K562 (cell line): ENCODE data around the gene GNAQ. TPM values are rescaled to one million over a fixed set of nuclear protein-coding genes. Genes with fewer than 3 reads are reported as not detected.

Source experiments
- ATAC-seq: fragments of 200-7000 bp; cut with Tn5 transposase; 3 replicates; pipeline ENCODE4 v1.9.1; 2020; ENCODE audit warnings: moderate library complexity
- BruUV-seq: library from RNA; stranded (reverse); fragments of 400-500 nt; replicated peaks from 2 replicates; lab custom pipeline; 2021; lab: Mats Ljungman, UMichigan
- CTCF ChIA-PET: fragments of 300-600 bp; formaldehyde crosslinking; extraction: SDS; loops from one replicate; lab custom pipeline; 2021; ENCODE audit warnings: low intra/inter-chr PET ratio; lab: Yijun Ruan, JAX
- POLR2A ChIA-PET: fragments of 300-600, 350-650 bp; sonication (Branson Sonifier 250); formaldehyde crosslinking; extraction: SDS; loops from one replicate; lab custom pipeline; 2021; ENCODE audit warnings: antibody characterized with exemption, inconsistent platforms; lab: Yijun Ruan, JAX
- DNase-seq, 4 experiments: peaks; one replicate each; pipeline versions ENCODE4 v3.0.0 to v3.0.0-alpha.2; 2011 to 2018; ENCODE audit warnings: low spot score in 3 of 4, mixed read lengths in 3 of 4; ENCODE audit errors: extremely low read depth in 1 of 4
- FAIRE-seq: peaks from 2 replicates; lab custom pipeline; 2011; peaks lifted over from hg19 to GRCh38; lab: Jason Lieb, UNC
- H2AFZ ChIP-seq: 2 replicates; pipeline ENCODE4 v1.6.0; 2011; ENCODE audit warnings: low read depth, low read length, control low read depth, inconsistent platforms
- H3K27ac ChIP-seq: fragments of 200-600 bp; 3 replicates; pipeline ENCODE4 v1.8.0; 2011; ENCODE audit warnings: low read depth, mild to moderate bottlenecking, control low read depth, inconsistent platforms, low read length, moderate library complexity, mixed read lengths; ENCODE audit errors: extremely low read depth
- H3K27me3 ChIP-seq, 2 experiments: fragments of 300-600 bp in 1 of 2; 2 replicates in 1 of 2; 3 replicates in 1 of 2; pipeline versions ENCODE4 v1.6.0 to v1.8.0; 2011; ENCODE audit warnings: inconsistent platforms in 2 of 2, low read length in 2 of 2, mild to moderate bottlenecking in 1 of 2, mixed read lengths in 1 of 2, moderate library complexity in 1 of 2; ENCODE audit not compliant: control insufficient read depth in 2 of 2, insufficient read depth in 2 of 2
- H3K36me3 ChIP-seq: fragments of 300-600 bp; 3 replicates; pipeline ENCODE4 v1.8.0; 2011; ENCODE audit warnings: mild to moderate bottlenecking, low read length, inconsistent platforms; ENCODE audit not compliant: control insufficient read depth, insufficient read depth
- H3K4me1 ChIP-seq, 2 experiments: fragments of 200-600 bp in 1 of 2; replicated peaks in 1 of 2; 2 replicates in 1 of 2; 3 replicates in 1 of 2; pipeline versions ENCODE4 v1.5.1 to v1.8.0; 2011; ENCODE audit warnings: inconsistent platforms in 2 of 2, low read length in 2 of 2, mild to moderate bottlenecking in 1 of 2, mixed read lengths in 1 of 2, moderate library complexity in 1 of 2; ENCODE audit not compliant: control insufficient read depth in 2 of 2, insufficient read depth in 2 of 2
- H3K4me2 ChIP-seq: 2 replicates; pipeline ENCODE4 v1.6.1; 2011; ENCODE audit warnings: low read length, control low read depth, inconsistent platforms, mixed read lengths; ENCODE audit not compliant: insufficient read depth
- H3K4me3 ChIP-seq: fragments of 200-600 bp; sonication (generic), shearing (Covaris generic); 2 replicates; pipeline ENCODE4 v1.5.1; 2016; ENCODE audit warnings: control low read depth, inconsistent platforms
- H3K79me2 ChIP-seq: fragments of 200-600 bp; 3 replicates; pipeline ENCODE4 v1.8.0; 2011; ENCODE audit warnings: low read length, inconsistent platforms; ENCODE audit not compliant: control insufficient read depth, insufficient read depth
- H3K9ac ChIP-seq, 2 experiments: 2 replicates each; pipeline versions ENCODE4 v1.6.0 to v1.6.1; 2011; ENCODE audit warnings: low read depth in 2 of 2, low read length in 2 of 2, control low read depth in 1 of 2, inconsistent platforms in 1 of 2, mild to moderate bottlenecking in 1 of 2, mixed read lengths in 1 of 2; ENCODE audit not compliant: insufficient read depth in 1 of 2
- H3K9me1 ChIP-seq: one replicate; pipeline ENCODE4 v1.6.0; 2011; ENCODE audit warnings: inconsistent platforms, mild to moderate bottlenecking, low read length, moderate library complexity; ENCODE audit not compliant: control insufficient read depth, insufficient read depth
- H3K9me3 ChIP-seq: replicated peaks from 2 replicates; pipeline ENCODE4 v1.5.1; 2011; ENCODE audit warnings: low read depth, low read length, inconsistent platforms; ENCODE audit not compliant: control insufficient read depth, insufficient read depth
- H4K20me1 ChIP-seq: replicated peaks from 2 replicates; pipeline ENCODE4 v1.6.1; 2011; ENCODE audit warnings: low read length, inconsistent platforms, mixed read lengths; ENCODE audit not compliant: control insufficient read depth, insufficient read depth
- ELF1 ChIP-seq: fragments of 200-800 bp; sonication (Bioruptor generic); IDR thresholded peaks from 2 replicates; pipeline ENCODE4 v1.6.1; 2016; ENCODE audit warnings: missing genetic modification characterization, missing compliant biosample characterization
- ELF2 ChIP-seq: fragments of 250-450 bp; sonication (Bioruptor Pico); IDR thresholded peaks from 2 replicates; pipeline ENCODE4 v1.5.0; 2021; ENCODE audit warnings: mild to moderate bottlenecking
- L3MBTL2 ChIP-seq: fragments of 450-650 bp; IDR thresholded peaks from 2 replicates; pipeline ENCODE4 v1.6.1; 2016; ENCODE audit warnings: mild to moderate bottlenecking, moderate library complexity
- NCOR1 ChIP-seq: fragments of 450-650 bp; IDR thresholded peaks from 2 replicates; pipeline ENCODE4 v1.6.1; 2016; ENCODE audit warnings: mild to moderate bottlenecking, moderate library complexity
- POLR2A ChIP-seq: fragments of 450-650 bp; conservative IDR thresholded peaks from 2 replicates; pipeline ENCODE4 v1.6.1; 2016
- ZFP30 ChIP-seq: fragments of 250-450 bp; sonication (Bioruptor Pico); IDR thresholded peaks from 2 replicates; pipeline ENCODE4 v1.8.0; 2022; ENCODE audit warnings: moderate library complexity, mild to moderate bottlenecking, inconsistent platforms, borderline replicate concordance
- ZNF146 ChIP-seq: IDR thresholded peaks from one replicate; pipeline ENCODE4 v1.6.1; 2018; ENCODE audit warnings: missing compliant biosample characterization; ENCODE audit not compliant: unreplicated experiment
- ZNF174 ChIP-seq: fragments of 250-450 bp; sonication (Bioruptor Pico); IDR thresholded peaks from 2 replicates; pipeline ENCODE4 v1.4.0; 2020; ENCODE audit warnings: mild to moderate bottlenecking
- WGBS: fragments of 100-300 bp; shearing (Covaris generic); methylation state at CpG from one replicate; pipeline ENCODE4 v1.1.6; 2016; ENCODE audit warnings: low coverage, mixed read lengths; ENCODE audit not compliant: insufficient coverage; ENCODE audit errors: missing lambda C conversion rate; 5-methylcytosine and 5-hydroxymethylcytosine counted together
- in situ Hi-C: fragments of 300-500 bp; cut with MboI; formaldehyde crosslinking; loops from 4 replicates; pipeline ENCODE4 v1.15.0; 2018; ENCODE audit warnings: inconsistent platforms, mixed read lengths
- intact Hi-C: fragments of 100-400 bp; cut with micrococcal nuclease; formaldehyde crosslinking; loops from 2 replicates; pipeline ENCODE4 v1.14.2; 2022
- polyA plus RNA-seq, 8 experiments: library from polyadenylated mRNA; depleted of rRNA in 4 of 8; stranded (reverse) in 5 of 8; unstranded in 3 of 8; fragments of >200 nt; fragmentation: Nextera tagmentation in 2 of 8; fragmentation: Illumina TruSeq in 1 of 8; extraction: Ambion mirVana in 2 of 8; extraction: Trizol in 1 of 8; gene quantifications; 2 replicates each; pipeline versions ENCODE4 v1.2.1 to v1.2.3, GENCODE V29; 2011 to 2014; ENCODE audit warnings: inconsistent platforms in 1 of 8, missing spikeins in 1 of 8
- total RNA-seq, 7 experiments: library from RNA; depleted of rRNA in 6 of 7; stranded (reverse); fragments of >200 nt in 6 of 7; fragmentation: Illumina TruSeq in 2 of 7; extraction: Trizol in 2 of 7; gene quantifications; 2 replicates each; pipeline versions ENCODE4 v1.2.1 to v1.2.3, GENCODE V29; 2011 to 2021; ENCODE audit warnings: low replicate concordance in 1 of 7
- TF ChIP-seq, protein P1 (sequence below): sonication (generic); formaldehyde crosslinking; IDR thresholded peaks from 2 replicates; pipeline ENCODE4 v1.8.0; 2022; ENCODE audit warnings: mild to moderate bottlenecking, missing genetic modification reagents
- TF ChIP-seq, protein P2 (sequence below): fragments of 450-650 bp; formaldehyde crosslinking; IDR thresholded peaks from 2 replicates; pipeline ENCODE4 v1.4.0; 2020; ENCODE audit warnings: mild to moderate bottlenecking, moderate library complexity

GNAQ gene
- total and polyA plus RNA-seq, 9 of the 15 experiments (the other 6 are each of a cell fraction or from before 2014, with no cell fraction given): 4.8 to 27.9 (median 17.5) TPM

DNA sequence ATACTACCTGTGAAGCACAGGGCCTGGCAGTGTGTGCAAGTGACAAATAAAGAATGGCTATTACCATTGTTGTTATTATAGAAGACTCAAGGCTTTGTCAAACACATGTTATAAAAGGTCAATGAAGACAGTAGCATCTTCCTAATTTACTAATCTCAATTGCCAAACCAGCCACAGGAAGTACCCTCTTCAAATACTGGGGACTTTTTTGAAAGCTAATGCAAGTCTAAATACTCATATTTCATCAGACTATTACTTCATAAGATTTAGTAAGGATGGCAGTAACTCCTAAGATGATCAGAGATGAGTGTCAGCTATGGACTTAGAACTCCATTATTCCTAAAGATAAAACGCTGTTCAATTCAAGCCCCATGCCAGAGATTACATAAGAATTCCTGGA, 43.0 kb downstream of the GNAQ start:
- DNase-seq (no peak), ATAC-seq (no peak), FAIRE-seq (no peak)
- Histone ChIP-seq H3K9ac (no peak overlapping the region), H3K4me3 (no peak overlapping the region), H3K27me3 (no peaks in the 10 kb centered on the region), H3K4me2 (no peak overlapping the region), H3K27ac (peak overlapping the region; percentile 82; the same call in 1 of the 3 replicates), H3K9me3 (no peaks in the 10 kb centered on the region), H2AFZ (no peak overlapping the region), H3K36me3 (peaks cover 8% of the 10 kb centered on the region; the same call in 2 of the 3 replicates), H3K4me1 (peaks cover 8 to 26% of the 10 kb centered on the region in 2 experiments; a peak in 4 of 5 replicates), H4K20me1 (0 out of 2 replicates have a peak, but pooled peaks cover 4% of the 10 kb centered on the region), H3K9me1 (no peaks in the 10 kb centered on the region), H3K79me2 (peaks cover 79% of the 10 kb centered on the region)
- in situ Hi-C loops: loop anchor here (10.0 kb wide), 1 partner anchor 46 kb away; the partner anchor contains the start of gene GNAQ
- WGBS: 33% methylated on average over 1 of the region's 1 CpG
- TF ChIP-seq, protein P1, sequence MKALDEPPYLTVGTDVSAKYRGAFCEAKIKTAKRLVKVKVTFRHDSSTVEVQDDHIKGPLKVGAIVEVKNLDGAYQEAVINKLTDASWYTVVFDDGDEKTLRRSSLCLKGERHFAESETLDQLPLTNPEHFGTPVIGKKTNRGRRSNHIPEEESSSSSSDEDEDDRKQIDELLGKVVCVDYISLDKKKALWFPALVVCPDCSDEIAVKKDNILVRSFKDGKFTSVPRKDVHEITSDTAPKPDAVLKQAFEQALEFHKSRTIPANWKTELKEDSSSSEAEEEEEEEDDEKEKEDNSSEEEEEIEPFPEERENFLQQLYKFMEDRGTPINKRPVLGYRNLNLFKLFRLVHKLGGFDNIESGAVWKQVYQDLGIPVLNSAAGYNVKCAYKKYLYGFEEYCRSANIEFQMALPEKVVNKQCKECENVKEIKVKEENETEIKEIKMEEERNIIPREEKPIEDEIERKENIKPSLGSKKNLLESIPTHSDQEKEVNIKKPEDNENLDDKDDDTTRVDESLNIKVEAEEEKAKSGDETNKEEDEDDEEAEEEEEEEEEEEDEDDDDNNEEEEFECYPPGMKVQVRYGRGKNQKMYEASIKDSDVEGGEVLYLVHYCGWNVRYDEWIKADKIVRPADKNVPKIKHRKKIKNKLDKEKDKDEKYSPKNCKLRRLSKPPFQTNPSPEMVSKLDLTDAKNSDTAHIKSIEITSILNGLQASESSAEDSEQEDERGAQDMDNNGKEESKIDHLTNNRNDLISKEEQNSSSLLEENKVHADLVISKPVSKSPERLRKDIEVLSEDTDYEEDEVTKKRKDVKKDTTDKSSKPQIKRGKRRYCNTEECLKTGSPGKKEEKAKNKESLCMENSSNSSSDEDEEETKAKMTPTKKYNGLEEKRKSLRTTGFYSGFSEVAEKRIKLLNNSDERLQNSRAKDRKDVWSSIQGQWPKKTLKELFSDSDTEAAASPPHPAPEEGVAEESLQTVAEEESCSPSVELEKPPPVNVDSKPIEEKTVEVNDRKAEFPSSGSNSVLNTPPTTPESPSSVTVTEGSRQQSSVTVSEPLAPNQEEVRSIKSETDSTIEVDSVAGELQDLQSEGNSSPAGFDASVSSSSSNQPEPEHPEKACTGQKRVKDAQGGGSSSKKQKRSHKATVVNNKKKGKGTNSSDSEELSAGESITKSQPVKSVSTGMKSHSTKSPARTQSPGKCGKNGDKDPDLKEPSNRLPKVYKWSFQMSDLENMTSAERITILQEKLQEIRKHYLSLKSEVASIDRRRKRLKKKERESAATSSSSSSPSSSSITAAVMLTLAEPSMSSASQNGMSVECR (CRISPR knock-in tag): no peak
- TF ChIP-seq ELF1 (tag) (no peak), ZNF146 (CRISPR knock-in tag) (no peak), L3MBTL2 (no peak), ZFP30 (CRISPR knock-in tag) (no peak), ZNF174 (CRISPR knock-in tag) (no peak), POLR2A (no peak), NCOR1 (no peak), ELF2 (CRISPR knock-in tag) (no peak)
- TF ChIP-seq, protein P2, sequence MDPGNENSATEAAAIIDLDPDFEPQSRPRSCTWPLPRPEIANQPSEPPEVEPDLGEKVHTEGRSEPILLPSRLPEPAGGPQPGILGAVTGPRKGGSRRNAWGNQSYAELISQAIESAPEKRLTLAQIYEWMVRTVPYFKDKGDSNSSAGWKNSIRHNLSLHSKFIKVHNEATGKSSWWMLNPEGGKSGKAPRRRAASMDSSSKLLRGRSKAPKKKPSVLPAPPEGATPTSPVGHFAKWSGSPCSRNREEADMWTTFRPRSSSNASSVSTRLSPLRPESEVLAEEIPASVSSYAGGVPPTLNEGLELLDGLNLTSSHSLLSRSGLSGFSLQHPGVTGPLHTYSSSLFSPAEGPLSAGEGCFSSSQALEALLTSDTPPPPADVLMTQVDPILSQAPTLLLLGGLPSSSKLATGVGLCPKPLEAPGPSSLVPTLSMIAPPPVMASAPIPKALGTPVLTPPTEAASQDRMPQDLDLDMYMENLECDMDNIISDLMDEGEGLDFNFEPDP (CRISPR knock-in tag): no peak
- CTCF ChIA-PET: no interaction called here
- intact Hi-C loops: no loop called here
- POLR2A ChIA-PET: interaction anchor here (1.1 kb wide), 1 partner anchor 14 kb away, joined by 3 read pairs; no protein-coding TSS in a partner anchor
- BruUV-seq: no TSS peak
